GM11168 (cell line): ENCODE results near the gene CNTRL.
"Not testable (repeated sequence)": the region's sequence is repeated elsewhere in the genome, so short reads cannot be mapped to it uniquely, and the experiment has no call there.

Source experiments
- in situ Hi-C: fragments of 300-500 bp; cut with MboI; formaldehyde crosslinking; loops from one replicate; pipeline ENCODE4 v1.12.0; 2022; ENCODE audit warnings: low sequenced_read_pairs; ENCODE audit not compliant: unreplicated experiment

The CNTRL gene

DNA sequence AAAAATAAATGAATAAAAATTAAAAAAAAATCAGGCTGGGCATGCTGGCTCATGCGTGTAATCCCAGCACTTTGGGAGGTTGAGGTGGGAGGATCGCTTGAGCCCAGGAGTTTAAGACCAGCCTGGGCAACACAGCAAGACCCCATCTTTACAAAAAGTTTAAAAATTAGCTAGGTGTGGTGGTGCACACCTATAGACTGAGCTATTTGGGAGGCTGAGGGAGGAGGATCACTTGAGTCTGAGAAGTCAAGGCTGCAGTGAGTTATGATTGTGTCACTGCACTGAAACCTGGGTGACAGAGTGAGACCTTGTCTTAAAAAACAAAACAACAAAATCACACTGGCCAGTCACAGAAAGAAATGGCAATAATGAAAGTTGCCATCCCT is 3.4 kb upstream of the CNTRL start:
- in situ Hi-C loops = no loop called here

DNA sequence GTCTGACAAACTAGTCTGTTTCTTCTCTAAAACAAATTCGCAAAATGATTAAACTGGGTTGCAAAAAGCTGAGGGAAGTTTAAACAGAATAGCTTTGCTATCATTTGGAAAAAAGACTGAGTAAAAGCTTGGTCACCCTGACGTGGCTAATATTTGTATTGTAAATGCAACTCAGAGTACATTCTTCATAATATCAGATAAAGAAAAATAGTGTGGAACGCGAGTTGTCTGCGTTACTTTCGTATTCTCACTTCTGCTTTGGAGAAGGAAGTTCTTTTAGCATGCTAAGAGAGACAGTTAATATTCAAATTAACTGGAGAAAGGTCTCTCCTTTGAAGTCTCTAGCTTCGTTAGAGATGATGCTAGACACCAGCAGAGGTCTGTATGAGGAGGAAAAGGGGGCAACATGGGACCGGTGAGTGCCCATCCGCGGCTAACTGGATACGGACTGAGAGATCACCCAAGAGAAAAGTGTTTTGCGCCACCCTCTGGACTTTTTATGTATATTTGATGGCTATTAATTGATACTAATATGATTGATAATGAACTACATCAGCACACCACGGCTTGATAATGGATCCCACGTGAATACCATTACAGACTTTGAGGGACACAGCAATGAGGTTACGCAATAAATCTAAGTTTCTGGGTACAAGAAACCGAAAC is 2.9 kb upstream of the CNTRL start:
- in situ Hi-C loops = no loop called here

DNA sequence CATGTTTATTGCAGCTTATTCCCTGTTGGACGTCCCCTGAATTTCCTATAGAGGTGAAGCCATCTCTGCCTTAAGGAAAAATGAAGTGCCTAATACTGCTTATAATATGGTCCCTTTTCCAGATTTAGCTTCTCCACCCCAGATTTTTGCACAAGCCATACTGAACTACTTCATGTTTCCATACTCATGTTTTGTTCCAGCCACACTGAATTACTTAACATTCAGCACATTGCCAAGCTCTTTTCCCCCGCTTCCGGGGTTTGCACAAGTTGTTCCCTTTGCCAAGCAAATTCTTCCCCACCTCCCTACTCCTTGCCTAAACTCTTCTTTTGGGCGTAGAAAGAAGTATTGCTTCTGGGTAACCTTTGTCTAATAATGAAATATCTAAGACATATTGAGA is 1.7 kb upstream of the CNTRL start:
- in situ Hi-C loops = no loop called here

DNA sequence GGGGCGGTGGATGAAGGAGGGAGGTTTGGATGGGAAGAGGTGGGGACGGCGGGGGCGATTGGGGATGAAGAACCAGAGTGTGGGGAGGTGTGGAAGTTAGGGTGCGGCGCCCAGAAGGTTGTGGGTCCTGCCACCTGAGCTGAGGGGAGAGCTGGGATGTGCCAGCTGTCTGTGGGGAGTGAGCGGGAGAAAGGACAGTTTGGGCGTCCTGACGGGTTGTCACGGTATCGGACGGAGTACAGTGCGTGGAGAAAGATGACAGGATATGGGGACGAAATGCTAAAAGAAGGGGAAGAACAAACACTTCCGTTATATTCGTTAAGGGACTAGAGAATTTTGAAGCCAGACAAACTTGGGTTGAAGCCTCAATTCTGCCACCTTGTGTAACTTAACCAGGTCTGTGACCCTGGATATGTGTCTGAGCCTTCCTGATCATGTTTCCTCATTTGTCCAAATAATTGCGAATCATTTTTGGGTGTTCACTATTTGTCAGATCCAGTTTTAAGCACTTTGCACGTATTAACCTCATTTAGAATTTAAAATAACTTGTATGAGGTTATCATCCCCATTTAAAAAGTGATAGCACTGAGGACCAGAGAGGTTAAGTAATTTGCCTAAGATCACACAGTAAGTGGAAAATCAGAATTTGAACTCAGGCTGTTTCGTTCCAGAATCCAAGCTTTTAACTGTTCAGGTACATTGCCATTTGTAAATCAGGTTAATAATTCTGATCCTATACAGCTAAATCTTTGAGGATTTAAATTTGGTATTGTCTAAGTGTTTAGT is 689 bp downstream of the CNTRL start:
- in situ Hi-C loops = no loop called here

DNA sequence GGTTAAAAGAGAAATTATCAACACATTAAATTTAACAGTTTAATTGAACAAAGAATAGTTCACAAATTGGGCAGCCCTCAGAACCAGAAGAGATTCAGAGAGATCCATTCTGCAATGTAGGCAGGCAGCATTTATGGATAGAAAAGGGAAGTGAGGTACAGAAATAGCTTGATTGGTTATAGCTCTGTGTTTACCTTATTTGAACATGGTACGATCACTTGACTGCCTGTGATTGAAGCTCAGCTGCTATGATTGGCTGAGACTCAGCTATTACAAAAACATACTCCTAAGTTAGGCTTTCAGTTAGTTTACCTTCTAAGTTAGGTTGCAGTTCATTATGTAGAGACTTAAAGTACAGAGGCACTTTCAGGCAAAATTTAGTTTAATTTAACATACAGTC is 7.3 kb downstream of the CNTRL start:
- in situ Hi-C loops = no loop called here

DNA sequence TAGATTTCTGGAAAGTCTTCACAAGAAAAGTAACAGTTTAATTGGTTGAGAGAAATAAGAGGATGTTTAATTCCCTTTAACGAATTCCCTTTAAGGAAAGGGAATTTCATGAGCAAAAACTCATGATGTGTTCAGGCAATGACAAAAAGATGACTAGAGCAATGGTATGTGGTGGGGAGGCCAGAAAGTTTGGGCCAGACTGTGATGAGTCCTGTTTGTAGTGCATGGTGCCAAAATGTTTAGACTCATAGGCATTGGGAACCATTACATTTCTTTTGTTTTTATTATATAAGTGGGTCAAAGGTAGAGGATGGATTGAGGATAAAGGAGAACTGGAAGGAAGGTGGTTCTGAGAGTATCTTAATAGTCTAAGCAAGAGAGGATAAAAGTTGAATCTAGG is 10.9 kb downstream of the CNTRL start:
- in situ Hi-C loops = no loop called here

DNA sequence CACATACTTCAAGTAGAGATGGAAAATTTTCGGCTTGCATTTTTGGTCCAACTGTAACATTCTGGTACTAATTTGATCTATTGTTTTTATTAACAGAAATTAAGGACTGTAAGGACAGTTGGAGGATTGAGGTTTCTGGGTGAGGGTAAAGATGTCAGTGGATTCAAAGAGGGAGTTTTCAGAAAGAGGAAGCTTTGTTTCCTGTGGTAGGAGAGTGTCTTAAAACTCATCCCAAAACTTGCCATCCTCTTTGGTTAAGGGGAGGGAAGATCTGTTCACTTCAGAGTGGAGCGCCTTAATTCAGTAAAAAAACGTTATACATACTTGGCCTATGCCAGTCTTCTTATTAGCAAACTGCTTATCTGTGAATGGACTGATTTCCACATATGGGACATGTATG is 13.8 kb downstream of the CNTRL start:
- in situ Hi-C loops = no loop called here

DNA sequence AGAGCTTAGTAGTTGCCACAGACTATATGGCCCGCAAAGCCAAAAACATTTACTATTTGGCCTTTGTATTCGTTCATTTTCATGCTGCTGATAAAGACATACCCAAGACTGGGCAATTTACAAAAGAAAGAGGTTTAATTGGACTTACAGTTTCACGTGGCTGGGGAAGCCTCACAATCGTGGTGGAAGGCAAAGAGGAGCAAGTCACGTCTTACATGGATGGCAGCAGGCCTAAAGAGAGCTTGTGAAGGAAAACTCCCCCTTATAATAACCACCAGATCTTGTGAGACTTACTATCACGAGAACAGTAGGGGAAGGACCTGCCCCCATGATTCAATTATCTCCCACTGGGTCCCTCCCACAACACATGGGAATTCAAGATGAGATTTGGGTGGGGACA is 16.0 kb downstream of the CNTRL start:
- in situ Hi-C loops = not testable (repeated sequence)

DNA sequence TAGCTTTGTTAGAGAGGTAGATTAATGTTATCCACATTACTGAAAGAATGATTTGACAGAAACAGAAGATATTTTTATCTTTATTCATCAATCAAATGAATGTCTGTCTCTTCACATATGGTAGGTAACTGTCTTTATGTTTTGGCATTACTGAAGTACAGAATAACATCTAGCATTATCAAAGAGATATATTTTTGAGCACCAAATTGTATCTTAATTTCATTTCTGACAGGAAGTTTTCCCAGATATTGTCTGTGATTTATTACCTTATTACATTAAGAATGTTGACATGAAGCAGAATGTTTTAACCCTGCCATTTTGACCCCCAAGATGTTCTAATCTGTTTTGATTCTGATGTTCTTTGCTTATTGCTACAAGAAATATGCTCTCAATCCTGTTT is 20.3 kb downstream of the CNTRL start:
- in situ Hi-C loops = no loop called here

DNA sequence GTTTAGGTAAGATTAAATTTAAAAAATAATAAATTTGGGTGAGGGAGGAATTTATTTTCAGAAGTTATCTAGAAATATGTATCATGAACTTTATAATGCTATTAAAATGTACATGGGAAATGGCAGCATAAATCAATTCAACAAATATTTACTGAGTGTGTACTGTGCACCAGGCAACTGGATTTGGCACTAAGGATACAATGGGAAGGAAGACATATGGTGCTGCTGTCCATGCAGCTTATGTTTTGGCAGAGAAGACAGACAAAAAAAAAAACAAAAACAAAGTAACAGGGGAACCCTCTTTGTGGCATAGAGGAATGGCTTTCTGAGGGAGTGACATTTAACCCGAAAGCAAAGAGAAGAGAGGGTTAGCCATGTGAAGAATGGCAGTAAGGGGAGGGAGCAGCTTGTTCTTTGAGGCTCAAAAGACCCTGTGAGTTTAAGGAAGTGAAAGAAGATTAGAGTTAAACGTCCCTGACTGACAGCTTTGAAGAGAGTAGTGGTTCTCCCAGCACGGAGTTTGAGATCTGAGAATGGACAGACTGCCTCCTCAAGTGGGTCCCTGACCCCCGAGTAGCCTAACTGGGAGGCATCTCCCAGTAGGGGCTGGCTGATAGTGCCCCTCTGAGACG is 23.9 kb downstream of the CNTRL start:
- in situ Hi-C loops = no loop called here

DNA sequence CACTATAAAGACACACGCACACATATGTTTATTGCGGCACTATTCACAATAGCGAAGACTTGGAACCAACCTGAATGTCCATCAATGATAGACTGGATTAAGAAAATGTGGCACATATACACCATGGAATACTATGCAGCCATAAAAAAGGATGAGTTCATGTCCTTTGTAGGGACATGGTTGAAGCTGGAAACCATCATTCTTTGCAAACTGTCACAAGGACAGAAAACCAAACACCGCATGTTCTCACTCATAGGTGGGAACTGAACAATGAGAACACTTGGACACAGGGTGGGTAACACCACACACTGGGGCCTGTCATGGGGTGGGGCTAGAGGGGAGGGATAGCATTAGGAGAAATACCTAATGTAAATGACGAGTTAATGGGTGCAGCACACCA is 29.3 kb downstream of the CNTRL start:
- in situ Hi-C loops = not testable (repeated sequence)

DNA sequence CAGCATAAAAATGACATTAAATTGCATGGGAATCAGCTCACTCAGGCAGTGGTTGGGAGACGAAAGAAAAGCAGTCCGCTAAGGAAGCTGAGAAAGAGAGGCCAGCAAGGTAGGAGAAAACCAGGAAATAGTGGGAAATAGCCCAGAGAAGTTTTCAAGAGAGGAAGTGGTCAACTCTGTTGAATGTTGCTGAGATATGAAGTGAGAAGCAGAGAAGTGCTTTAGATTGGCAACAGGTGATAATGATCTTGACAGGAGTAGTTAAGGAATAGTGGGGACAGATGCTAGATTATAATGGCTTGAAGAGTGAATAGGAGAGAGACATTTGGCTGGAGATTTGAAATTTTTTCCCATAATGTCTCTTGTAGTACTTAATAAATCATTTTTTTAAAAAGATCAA is 30.8 kb downstream of the CNTRL start:
- in situ Hi-C loops = no loop called here

DNA sequence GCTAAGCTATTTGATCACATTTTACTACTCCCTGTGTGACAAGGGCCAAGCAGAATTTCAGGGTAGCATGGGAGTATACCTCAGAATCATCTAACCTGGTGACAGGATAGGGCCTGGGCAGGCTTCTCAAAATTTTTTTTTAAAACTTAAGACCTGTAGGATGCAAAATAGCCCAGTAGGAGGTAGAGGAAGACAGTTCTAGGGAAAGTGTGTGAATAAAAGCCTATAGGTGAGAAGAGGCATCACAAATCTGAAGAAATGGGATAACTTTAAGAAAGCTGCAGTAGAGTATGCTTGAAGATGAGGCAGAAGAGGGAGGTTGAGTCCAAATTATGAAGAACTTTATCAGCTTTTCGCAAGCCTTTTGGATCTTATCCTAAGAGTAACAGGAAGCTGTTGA is 32.3 kb downstream of the CNTRL start:
- in situ Hi-C loops = no loop called here

DNA sequence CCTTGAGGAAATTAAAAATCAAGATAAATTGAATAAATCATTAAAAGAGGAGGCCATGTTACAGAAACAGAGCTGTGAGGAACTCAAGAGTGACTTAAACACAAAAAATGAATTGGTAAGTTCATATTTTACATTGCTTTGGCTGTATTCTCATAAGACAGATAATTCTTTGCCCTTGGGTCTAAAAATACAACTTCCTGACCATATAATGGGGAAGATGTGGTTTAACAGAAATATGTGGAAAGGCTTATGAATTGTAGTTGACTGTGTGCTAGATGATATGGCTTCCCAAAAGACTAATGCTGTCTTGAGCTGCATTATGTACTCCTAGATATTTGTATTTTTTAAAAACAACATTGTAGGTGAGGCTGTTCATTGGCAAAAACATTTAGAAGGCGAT is 33.1 kb downstream of the CNTRL start:
- in situ Hi-C loops = no loop called here

DNA sequence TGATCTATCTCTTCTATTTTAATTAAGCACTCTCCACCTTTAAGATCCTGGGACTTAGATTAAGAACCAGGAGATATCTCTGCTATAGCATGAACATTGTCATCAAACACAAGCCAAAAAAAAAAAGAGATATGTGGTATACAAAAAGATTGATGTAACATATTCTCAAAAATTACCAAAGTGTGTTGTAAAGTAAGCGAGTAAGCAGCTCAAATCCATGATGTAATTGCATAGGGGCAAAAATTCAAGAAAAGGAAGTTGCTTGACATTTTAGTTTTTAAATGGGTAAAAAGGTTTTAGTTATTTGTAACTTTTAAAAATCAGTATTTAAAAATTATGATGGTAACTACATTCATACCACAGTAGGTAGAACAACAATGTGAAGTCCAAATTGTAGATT is 40.7 kb downstream of the CNTRL start:
- in situ Hi-C loops = no loop called here

DNA sequence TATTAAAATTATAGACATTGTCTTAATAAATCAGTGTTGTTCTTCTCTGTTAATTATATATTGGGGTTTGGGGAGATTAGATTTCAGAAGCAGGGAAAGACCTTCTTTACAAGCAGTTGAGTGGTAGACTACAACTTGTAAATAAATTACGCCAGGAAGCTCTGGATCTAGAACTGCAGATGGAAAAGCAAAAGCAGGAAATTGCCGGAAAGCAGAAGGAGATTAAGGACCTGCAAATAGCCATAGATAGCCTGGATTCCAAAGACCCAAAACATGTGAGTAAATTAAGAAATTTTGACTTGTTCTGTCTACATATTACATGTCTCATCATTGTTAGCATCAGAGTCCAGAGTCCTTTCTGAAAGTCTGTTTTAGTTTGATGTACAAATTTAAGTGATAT is 43.5 kb downstream of the CNTRL start:
- in situ Hi-C loops = no loop called here

DNA sequence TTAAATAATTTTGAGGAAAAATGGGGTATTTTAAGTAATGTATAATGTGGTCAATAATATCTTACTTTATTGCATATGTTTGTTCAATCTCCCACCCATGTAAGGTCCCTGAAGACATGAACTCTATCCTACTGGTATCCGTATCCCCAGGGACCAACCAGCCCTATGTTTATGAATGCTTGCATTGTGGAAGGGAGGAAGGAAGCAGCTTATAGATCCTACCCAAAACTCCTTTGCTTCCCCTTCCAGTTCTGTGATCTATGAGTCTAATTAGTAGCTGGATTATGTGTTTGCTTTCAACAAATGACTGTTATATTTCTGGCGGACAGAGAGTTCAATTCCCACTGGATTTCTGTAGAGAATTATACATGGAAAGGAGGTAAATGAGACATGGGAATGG is 45.6 kb downstream of the CNTRL start:
- in situ Hi-C loops = no loop called here

DNA sequence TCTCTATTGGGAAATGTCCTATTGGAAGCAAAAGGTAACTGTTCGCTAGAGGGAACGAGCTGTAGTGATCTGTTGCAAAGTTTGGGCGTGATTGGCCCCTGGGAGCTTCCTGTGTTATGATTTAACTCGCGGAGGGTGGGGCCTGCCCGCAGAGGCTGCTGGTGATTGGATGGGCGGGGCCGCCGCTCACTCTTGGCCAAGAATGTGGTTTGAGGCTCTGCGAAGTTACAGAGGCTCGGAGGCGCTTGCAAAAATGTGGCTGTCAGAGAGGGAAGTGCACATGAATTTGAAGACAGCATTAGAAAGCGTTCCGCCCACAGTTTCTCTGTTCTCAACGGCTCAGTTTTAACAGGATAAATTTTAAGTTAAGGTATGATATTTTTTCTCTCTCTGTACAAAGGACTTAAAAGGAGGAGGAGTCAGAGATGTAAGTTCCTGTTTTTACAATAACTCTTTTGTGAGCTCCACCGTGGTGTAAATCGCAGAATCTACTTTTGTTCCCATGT is 46.9 kb downstream of the CNTRL start:
- in situ Hi-C loops = no loop called here

DNA sequence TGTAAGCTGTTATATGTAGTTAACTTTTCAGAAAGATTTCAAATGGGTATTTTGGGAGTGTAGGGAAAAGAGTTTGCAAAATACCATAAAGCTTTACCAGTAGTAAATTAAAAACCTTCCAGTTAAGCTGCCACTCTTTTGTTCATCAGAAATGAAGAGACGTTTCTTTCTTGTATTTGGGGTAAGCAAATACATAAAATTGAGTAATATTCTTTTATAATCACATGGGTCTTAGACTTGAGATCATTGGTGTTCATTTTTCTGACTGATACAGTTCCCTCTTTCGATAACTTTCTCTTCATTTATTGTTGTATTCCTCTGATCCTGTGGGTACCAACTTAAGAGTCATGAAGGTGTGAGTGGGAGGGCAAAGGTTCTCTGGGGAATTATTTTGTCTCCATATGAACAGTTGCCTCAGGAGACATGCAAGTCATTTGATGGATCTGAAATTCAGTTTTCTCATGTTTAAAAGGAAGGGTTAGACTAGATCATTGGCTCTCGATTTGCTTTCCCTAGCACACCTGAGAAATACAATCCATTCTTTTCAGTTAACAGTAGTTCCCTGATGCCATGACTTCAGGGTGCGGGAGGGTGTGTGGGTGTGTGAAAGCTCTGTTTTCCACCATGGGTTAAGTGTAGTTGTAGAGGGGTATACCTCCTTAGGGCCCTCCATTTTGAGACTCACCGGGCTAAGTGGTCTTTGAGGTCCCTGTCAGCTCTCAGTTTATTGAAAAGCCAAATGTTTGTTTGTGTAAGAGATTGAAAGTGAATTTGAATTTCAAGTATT is 47.7 kb downstream of the CNTRL start:
- in situ Hi-C loops = no loop called here

DNA sequence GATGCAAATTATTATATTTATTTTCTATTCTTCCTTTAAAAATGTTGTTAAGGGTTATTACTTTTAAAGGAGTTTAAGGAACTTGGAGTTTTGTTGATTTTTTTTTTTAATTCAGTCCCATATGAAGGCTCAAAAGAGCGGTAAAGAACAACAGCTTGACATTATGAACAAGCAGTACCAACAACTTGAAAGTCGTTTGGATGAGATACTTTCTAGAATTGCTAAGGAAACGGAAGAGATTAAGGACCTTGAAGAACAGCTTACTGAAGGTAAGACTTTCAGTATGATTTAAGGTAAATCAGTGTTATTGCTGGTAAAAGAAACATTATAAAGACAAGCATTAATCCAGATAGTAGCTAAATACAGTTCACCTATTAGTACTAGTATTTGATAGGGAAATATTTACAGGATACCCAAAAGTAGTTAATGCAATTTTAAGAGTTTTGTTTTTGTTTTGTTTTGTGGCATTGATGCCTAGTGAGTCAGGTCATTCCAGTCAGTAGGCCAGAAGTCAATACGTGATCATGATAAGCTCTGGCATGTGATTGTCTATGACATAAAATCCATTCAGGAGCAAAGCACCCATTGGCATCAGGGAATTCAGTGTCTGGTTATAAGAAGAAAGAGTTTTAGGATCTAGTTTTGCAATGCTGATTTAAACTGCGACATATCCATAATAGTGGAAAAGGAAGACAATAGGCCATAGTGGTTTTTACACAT is 49.2 kb downstream of the CNTRL start:
- in situ Hi-C loops = no loop called here
